Vagina (tissue), 2 donors: ENCODE measurements around the gene GPI.

Experiments used
- POLR2A ChIP-seq, 2 donors: fragments of 450-650 bp; IDR thresholded peaks; one replicate each; pipeline ENCODE4 v1.6.1; 2017; ENCODE audit warnings: antibody characterized with exemption in 2 of 2, mild to moderate bottlenecking in 2 of 2, moderate library complexity in 2 of 2
- POLR2AphosphoS5 ChIP-seq, 2 donors: sonication (generic); formaldehyde crosslinking; IDR thresholded peaks; one replicate each; pipeline ENCODE4 v1.9.0; 2017; ENCODE audit warnings: antibody characterized with exemption in 2 of 2, mild to moderate bottlenecking in 2 of 2, low read depth in 1 of 2; ENCODE audit not compliant: insufficient read depth in 1 of 2
- TF ChIP-seq, protein P1 (sequence below), 3 experiments: fragments of 450-650 bp in 2 of 3; fragments of 200-600 bp in 1 of 3; sonication (generic) in 1 of 3; IDR thresholded peaks; one replicate each; pipeline ENCODE4 v1.5.1; 2017 to 2019; ENCODE audit warnings: antibody characterized with exemption in 3 of 3, mild to moderate bottlenecking in 2 of 3, moderate library complexity in 2 of 3

DNA sequence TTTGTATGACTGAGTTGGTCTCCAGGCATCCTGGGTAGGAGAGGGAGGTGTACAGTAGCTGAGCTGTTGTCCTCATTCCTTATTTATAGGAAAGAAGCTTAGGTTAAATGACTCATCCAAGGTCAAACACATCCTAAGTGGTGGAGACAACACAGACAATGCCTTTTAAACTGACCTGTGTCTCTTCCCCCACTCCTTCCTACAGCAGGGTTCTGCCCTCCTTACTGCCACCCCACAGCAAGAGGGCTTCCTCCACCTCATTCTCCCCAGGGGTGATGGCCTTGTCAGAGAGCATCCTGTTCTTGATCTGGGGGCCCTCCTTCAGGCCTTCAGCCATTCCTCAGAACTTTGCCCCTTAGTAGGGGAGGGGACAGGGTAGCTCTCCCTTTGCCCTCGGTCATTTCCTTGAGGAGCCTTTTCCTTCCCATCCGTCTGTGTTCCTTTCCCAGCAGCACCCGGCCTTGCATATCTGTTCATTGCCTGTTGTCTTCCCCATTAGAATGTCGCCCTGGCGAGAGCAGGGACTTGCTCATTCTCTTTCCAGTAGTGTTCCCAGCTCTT is 48.2 kb upstream of the GPI start:
- TF ChIP-seq, protein P1, sequence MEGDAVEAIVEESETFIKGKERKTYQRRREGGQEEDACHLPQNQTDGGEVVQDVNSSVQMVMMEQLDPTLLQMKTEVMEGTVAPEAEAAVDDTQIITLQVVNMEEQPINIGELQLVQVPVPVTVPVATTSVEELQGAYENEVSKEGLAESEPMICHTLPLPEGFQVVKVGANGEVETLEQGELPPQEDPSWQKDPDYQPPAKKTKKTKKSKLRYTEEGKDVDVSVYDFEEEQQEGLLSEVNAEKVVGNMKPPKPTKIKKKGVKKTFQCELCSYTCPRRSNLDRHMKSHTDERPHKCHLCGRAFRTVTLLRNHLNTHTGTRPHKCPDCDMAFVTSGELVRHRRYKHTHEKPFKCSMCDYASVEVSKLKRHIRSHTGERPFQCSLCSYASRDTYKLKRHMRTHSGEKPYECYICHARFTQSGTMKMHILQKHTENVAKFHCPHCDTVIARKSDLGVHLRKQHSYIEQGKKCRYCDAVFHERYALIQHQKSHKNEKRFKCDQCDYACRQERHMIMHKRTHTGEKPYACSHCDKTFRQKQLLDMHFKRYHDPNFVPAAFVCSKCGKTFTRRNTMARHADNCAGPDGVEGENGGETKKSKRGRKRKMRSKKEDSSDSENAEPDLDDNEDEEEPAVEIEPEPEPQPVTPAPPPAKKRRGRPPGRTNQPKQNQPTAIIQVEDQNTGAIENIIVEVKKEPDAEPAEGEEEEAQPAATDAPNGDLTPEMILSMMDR (IDR thresholded peaks at IDR 0.05), result no peak
- no peak for TF ChIP-seq POLR2A (IDR thresholded peaks at IDR 0.05)
- no peak for TF ChIP-seq POLR2AphosphoS5 (IDR thresholded peaks at IDR 0.05; ENCODE audit: insufficient read depth in 1 of 2, low read depth in 1 of 2)
